C4-2B (cell line): ENCODE data around the gene GJC1.

Experiments
- H3K27ac ChIP-seq: fragments of 450-650 bp; 2 replicates; pipeline ENCODE4 v1.5.1; 2017
- ZFX ChIP-seq: fragments of 450-650 bp; IDR thresholded peaks from 2 replicates; pipeline ENCODE4 v1.6.1; 2017
- TF ChIP-seq, protein P1 (sequence below): fragments of 450-650 bp; conservative IDR thresholded peaks from 2 replicates; pipeline ENCODE4 v1.5.1; 2017; ENCODE audit warnings: mild to moderate bottlenecking

GJC1 gene

DNA sequence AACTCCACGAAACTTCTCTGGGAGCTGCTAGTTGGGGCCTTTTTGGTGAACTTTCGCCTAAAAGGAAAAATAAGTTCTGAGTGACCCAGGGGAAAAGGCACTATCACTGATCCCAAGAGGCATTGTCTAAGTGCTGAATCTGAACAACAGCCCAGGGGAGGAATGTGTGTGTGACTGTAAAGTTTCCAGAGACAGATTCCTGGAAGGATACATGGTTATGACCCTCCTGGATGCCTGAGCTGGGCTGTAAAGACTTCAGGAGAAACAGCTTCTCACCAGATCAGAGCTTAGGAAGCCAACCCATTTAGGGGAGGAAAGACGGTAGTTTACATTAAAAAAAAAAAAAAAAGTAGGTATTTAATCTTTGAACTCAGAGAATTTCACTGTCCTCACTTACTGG is 37.8 kb upstream of the GJC1 start:
- no peak overlapping the region for H3K27ac ChIP-seq
- TF ChIP-seq, protein P1, sequence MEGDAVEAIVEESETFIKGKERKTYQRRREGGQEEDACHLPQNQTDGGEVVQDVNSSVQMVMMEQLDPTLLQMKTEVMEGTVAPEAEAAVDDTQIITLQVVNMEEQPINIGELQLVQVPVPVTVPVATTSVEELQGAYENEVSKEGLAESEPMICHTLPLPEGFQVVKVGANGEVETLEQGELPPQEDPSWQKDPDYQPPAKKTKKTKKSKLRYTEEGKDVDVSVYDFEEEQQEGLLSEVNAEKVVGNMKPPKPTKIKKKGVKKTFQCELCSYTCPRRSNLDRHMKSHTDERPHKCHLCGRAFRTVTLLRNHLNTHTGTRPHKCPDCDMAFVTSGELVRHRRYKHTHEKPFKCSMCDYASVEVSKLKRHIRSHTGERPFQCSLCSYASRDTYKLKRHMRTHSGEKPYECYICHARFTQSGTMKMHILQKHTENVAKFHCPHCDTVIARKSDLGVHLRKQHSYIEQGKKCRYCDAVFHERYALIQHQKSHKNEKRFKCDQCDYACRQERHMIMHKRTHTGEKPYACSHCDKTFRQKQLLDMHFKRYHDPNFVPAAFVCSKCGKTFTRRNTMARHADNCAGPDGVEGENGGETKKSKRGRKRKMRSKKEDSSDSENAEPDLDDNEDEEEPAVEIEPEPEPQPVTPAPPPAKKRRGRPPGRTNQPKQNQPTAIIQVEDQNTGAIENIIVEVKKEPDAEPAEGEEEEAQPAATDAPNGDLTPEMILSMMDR = no peak
- TF ChIP-seq ZFX = no peak

DNA sequence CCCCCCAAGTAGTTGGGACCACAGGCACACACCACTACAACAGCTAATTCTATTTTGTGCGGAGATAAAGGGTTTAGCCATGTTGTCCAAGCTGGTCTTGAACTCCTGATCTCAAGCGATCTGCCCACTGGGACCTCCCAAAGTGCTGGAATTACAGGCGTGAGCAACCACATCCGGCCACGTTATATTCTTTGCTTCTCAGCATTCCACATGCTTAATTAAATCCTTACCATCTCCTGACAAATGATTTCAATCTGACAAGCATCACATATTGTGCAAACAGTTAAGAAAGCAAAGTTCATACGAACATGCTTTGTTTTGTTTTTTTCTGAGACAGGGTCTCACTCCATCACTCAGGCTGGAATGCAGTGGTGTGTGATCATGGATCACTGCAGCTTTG is 35.8 kb upstream of the GJC1 start:
- no peak for TF ChIP-seq ZFX
- TF ChIP-seq, protein P1 = no peak
- H3K27ac ChIP-seq = no peak overlapping the region

DNA sequence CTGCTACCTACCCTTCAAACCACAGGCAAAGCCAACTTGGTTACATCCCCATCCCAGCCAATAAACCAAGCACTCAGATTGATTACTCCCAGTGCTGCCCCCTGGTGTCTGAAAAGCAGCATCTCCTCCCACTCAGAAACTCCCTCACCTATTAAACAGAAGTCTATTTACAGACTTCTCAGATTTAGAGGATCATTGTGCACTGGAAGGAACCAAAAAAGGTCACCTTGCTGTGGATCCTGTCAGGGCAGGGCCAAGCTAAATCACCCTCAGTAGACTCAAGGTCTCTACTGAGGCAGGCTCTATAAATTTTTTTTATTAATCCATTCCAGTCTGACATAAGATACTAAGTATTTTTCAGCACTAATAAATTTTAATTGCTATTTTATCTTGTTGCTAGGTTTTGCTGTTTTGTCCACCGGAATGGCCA is 35.2 kb upstream of the GJC1 start:
- TF ChIP-seq, protein P1 = peak; percentile 94
- no peak for TF ChIP-seq ZFX
- no peak overlapping the region for H3K27ac ChIP-seq

DNA sequence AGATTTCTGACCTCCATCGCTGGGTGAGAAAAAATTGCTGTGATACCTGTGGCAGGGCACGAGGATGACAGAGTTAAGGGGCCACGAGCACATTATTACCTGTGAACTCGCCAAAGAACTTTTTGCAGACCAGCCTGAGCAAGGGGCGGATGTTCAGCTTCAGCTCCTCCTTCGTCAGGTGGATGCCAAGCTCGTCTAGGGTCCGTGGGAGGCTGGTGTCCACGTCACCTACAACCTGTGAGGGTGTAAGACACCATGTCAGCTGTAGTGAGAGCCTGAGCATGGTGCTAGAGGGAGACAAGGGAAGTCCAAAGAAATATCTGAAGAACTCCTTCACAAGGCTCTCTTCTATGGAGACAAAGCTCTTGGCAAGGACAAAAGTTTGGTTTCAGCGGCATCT is 34.7 kb upstream of the GJC1 start:
- no peak for TF ChIP-seq ZFX
- TF ChIP-seq, protein P1 = no peak
- H3K27ac ChIP-seq = no peak overlapping the region

DNA sequence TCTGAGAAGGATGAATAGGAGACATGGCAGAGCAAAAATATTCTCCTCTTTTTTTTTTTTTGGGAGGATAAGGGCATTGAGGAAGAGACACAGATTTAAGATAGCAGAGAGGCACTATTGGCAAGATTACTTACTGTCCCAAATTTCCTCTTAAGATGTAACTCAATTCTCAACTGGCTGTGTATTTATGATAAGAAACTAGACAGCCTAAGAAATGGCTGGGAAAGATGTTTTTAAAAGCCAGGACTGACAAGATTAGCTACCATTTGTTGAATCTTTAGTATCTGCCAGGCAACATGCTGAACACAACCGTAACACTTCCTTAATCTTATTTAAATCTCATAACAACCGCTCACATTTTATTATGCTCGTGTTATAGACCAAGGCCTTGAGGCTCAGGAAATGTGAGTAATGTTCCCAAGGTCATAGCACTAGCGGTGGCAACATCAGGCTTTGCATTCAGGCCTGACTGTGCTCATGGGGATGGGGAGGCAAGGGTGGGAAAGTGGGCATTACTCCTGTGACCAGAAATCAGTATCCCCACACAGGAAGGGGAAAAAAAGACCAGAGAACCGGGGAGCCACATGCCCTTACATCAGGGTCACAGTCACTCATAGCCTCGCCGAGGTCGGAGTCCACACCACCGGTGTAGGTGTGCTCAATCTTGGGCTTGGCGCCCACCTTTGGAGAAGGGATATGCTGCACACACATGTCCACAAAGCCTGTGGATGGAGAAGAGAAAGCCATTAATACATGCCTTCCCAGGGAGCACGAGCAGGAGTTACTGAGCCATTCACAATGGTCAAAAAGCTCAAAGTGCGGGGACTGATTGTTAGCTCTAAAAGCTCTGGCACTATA is 33.2 kb upstream of the GJC1 start:
- no peak overlapping the region for H3K27ac ChIP-seq
- no peak for TF ChIP-seq ZFX
- TF ChIP-seq, protein P1 = no peak

DNA sequence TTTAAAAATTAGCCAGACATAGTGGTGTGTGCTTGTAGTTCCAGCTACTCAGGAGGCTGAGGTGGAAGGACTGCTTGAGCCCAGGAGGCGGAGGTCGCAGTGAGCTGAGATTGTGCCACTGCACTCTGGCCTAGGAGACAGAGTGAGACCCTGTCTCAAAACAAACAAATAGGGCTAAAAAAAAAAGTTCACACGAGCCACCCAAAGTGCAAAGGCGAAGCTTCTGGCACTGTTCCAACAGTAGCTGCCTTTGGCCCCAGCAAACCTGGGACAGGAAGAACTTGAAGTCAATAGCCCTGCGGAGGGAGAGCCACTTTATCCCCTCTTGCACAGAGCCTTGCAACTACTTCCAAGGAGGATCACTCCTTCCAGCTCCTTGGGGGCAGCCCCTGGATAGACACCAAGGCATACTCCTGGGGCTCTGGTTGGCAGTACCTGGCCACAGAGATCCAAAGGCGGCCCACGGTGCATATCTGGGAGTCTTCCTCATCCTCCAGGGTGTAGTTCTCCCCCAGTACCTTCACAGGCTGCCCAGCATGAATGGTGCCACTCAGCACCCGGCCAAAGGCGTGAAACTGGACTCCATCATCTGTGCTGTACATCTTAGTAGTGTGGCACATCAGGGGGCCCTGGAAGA is 32.3 kb upstream of the GJC1 start:
- TF ChIP-seq ZFX = no peak
- TF ChIP-seq, protein P1 = no peak
- no peak overlapping the region for H3K27ac ChIP-seq

DNA sequence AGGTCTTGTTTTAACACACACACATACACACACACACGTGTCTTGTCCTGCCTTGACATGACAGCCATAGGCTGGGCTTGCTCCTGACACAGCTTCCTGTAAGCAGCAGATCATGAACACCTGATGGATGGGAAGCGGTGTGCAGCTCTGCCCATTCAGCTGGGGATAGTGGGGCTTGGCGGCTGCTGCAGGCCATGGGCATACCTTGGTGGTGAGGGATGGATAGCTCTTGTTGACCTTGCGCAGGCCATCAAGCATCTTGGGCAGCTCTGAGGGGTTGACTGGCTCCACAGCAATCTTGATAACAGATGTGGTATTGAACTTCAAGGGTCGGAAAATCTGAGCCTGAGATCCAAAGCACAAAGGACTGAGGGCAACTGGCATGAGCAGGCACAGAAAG is 29.6 kb upstream of the GJC1 start:
- TF ChIP-seq, protein P1 = no peak
- no peak for TF ChIP-seq ZFX

More for the DNA sequence above, 29.6 kb upstream of the GJC1 start:
- no peak overlapping the region for H3K27ac ChIP-seq
